ENCODE data around the gene OR2T3. TPM values are rescaled to one million over a fixed set of nuclear protein-coding genes. Genes with fewer than 3 reads are reported as not detected.
"Not testable (repeated sequence)": the region's sequence is repeated elsewhere in the genome, so short reads cannot be mapped to it uniquely, and the experiment has no call there.

OR2T3 gene, protein sequence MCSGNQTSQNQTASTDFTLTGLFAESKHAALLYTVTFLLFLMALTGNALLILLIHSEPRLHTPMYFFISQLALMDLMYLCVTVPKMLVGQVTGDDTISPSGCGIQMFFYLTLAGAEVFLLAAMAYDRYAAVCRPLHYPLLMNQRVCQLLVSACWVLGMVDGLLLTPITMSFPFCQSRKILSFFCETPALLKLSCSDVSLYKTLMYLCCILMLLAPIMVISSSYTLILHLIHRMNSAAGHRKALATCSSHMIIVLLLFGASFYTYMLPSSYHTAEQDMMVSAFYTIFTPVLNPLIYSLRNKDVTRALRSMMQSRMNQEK
- not detected in 2 replicates for total RNA-seq (2014; rRNA removed; shearing (Covaris generic))
- polyA plus RNA-seq (2014; cell fraction: nucleus; rRNA removed) = not detected in 2 replicates

DNA sequence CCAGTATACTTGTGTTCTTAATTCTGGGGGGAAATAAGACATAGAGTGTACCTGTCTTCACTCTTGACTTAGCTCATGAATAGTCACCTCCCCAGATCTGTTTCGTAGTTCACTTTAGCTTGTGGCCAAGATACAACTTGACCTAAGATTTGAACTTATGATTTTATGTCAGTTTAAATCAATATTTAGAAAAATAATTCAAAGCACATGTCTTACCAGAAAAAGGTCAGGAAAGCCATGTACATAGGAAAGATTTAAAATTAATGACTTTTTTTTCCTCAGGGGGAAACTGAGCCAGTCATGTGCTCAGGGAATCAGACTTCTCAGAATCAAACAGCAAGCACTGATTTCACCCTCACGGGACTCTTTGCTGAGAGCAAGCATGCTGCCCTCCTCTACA, at the start of gene OR2T3:
Gene OR2T3, plus strand, starts transcription at position 301 of the 400 bp plus-strand sequence. Its CDS starts 0 bp downstream, at position 301.
- DNase-seq (ENCODE audit: extremely low read depth, low read depth) = not testable (repeated sequence)

DNA sequence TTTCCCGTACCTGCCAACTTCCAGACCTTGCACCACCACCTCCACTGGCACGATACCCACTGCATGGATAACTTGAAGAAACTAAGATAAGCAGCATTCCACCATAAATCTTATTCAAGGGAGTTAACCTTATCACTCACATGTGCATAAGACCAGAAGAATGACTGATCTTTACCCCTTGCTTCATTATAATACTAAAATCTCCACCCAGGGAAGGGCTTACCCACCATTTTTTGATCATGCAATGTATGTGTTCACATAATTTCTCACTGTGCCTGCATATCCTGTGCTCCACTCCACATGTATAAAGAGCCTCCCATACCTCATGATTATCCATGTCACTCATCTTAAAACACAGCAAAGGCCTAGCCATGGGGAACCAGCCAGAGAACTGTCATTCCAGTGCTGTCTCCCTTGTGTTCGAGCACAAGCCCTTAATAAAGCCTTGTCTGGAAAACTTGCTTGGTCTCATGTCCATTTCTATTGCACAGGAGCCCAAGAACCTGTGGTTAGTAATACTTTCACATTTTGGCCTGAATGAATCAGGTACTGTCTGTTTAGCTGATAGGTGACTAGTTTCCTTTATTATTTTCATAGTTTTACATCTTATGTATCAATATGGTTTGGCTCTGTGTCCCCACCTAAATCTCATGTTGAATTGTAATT, 45.5 kb upstream of the OR2T3 start:
- DNase-seq (ENCODE audit: extremely low read depth, low read depth) = not testable (repeated sequence)

DNA sequence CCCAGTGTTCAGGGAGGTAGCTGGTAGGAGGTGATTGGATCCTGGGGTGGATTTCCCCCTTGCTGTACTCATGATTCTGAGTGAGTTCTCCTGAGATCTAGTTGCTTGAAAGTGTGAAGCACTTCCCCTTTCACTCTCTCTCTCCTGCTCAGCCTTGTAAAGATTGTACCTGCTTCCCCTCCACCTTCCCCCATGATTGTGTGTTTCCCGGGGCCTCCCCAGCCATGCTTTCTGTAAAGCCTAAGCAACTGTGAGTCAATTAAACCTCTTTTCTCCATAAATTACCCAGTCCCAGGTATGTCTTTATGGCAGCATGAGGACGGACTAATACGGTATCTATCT, 45.0 kb upstream of the OR2T3 start:
- DNase-seq (ENCODE audit: extremely low read depth, low read depth) = not testable (repeated sequence)

DNA sequence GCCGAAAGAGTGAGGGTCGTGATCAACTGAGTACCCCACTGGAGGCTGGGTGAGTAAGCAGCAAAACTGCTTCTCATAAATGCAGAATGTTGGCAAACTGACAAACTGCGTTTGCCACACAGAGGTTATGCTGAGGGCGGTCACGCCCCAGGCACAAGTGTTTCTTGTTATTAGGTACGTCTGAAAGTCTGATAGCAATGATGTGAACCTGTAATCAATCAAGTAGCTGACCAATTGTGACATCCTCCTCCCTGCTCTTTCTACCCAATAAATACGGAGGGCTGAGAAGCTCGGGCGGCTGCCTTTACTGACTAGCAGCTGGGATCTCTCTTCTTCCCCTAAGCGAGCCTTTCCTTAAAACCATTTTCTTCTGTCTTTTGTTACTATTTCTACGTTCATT, 41.5 kb upstream of the OR2T3 start:
- not testable (repeated sequence) for DNase-seq (ENCODE audit: extremely low read depth, low read depth)

DNA sequence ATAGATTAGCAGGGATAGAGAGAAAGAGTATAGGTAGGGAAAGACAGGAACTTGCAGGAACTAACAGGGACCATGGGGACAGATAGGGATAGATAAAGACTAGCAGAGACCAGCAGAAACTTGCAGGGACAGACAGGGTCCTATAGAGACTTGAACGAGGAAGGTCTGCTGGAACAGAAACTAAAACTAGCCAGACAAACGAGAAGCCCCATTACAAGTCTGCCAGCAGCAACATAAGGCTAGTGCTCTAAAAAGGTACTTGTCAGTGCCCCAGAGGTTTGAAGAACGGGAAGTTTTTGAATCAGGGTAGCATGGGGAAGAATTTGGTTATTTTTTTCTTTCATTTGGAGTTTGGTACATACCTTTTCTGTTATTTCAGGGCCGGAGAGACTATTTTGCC, 41.0 kb upstream of the OR2T3 start:
- DNase-seq (ENCODE audit: extremely low read depth, low read depth) = not testable (repeated sequence)

DNA sequence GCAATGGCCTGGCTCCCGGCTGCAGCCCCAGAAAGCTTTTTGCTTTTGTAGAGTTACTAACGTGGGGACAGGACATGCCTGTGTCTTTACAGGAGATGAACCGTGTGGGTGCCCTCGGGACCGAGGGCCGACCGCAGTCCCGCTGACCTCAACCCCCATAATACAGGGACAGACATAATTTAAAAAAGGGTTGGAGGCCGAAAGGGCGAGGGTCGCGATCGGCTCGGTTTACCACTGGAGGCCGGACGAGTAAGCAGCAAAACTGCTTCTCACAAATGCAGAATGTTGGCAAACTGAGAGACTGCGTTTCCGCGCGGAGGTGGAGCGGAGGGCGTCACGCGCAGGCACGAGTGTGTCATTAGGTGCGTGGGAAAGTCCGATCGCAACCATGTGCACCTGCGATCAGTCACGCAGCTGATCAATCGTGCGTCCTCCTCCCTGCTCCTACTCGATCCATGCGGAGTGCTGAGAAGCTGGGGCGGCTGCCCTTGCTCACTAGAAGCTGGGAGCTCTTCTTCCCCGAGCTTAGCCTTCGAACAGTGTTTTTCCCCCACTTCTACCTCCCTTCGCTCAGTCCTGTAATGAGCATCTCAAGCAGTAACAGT, 39.2 kb upstream of the OR2T3 start:
- DNase-seq (ENCODE audit: extremely low read depth, low read depth) = not testable (repeated sequence)

DNA sequence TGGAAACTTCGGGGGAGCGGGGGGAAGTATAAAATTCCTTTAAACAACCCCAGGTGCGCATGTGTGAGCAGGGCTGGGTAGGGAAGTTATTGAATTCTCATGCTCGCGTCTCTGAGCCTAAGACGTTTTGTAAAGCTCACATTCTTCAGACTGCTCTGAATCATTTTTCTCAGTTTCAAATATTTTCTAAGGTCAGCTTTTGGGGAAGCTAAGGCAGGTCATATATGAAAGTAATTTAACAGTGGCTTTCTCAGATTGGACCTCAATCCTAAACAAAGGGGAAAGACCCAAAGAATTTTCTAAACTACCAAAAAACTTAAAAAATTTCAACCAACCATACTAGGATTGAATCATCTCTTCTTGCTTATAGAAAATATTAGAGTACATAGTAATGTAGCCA, 38.2 kb upstream of the OR2T3 start:
- not testable (repeated sequence) for DNase-seq (ENCODE audit: extremely low read depth, low read depth)

DNA sequence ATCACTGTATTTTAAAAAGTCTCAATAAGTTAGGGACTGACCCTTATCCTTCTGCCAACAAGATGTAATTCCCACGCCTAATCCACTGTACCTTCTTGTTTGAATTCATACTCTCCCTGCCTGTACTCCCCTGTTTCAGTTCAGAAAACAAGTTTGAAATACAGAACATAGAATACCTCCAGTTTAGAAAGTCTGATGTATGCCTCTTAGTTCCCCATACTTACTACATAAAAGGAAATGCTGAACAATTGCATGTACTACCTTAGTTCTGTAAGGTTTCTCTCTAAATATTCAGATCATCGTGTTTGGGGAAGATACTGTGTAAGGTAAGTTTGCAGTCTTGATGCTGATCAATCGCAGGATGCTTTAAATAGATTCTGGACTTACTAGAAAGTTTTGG, 36.8 kb upstream of the OR2T3 start:
- DNase-seq (ENCODE audit: extremely low read depth, low read depth) = not testable (repeated sequence)

DNA sequence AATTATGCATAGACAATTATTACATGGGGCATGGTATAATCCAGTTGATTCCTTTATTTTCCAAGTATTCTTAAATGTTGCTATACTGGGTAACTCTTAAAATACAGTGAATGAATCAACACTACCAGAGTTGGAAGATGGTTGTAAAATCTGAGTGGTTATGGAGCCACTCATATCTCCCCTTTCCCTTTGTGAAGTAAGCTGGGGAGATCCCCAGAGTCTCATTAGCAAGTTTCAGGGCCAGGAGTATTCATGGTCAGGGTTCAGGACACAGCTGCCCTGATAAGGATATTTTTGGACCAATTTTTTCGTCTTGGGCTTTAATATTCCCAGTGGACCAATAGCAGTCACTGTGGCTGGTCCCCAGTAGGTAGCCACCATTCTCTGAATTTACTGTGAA, 34.5 kb upstream of the OR2T3 start:
- not testable (repeated sequence) for DNase-seq (ENCODE audit: extremely low read depth, low read depth)

DNA sequence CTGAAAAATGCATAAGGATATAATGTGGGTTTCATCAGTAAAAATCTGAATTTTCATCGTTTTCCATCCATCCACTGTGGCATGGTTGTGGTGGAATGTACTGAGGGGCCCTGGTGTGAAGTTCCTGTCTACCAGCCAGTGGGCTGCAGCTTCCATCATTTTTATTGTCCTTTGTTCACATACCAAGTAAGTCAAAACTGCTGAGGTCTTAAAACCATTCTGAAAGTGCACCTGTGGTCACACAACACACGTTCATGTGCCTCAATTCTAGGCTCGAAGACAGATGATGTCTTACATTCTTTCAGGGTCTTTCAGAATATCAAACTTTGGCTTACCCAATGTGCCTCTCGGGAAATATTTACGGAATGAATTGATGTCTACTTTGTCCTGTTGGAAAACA, 33.9 kb upstream of the OR2T3 start:
- DNase-seq (ENCODE audit: extremely low read depth, low read depth) = not testable (repeated sequence)

DNA sequence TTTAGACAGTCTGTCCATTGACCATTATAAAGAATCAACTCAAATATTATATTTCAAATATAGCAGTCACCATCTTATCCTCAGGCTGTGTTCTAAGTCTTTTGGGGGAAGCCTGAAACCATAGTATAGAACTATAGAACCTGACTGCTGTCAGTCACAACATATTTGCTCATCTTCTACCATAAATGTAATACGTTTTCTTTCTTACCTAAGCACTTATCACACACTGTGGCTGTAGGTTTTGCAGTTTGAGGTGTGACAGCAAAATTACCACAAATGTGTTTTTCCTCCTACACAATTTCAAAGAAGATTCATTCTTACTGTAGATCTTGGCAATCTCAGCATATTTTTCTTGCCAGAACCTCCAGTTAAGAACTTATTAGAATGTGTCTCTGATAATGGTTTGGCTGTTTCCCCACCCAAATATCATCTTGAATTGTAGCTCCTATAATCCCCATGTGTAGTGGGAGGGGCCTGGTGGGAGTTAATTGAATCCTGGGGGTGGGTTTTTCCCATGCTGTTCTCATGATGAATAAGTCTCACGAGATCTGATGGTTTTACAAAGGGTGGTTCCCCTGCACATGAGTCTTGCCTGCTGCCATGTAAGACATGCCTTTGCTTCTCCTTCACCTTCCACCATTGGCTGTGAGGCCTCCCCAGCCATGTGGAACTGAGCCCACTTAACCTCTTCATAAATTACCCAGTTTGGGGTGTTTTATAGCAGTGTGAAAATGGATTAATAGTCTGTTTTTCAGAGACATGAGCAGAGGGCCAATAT, 30.5 kb upstream of the OR2T3 start:
- not testable (repeated sequence) for DNase-seq (ENCODE audit: extremely low read depth, low read depth)

DNA sequence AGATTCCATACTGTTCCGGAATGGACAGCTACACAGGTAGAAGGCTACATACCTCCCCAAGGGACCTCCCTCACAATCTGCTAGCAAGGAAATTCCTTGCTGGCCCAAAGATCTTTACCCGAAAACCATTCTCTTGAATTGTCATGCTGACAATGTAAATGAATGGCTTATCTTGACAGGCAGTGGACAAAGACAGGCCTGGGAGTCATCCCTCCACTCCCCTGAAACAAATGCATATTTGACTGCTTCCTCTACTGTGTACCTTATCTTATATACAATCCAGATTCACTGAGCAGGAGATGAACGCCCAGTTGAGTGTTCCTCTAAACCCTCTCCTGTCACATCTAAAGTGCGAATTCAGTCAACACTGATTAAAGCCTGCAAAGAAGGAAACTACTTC, 28.5 kb upstream of the OR2T3 start:
- not testable (repeated sequence) for DNase-seq (ENCODE audit: extremely low read depth, low read depth)

DNA sequence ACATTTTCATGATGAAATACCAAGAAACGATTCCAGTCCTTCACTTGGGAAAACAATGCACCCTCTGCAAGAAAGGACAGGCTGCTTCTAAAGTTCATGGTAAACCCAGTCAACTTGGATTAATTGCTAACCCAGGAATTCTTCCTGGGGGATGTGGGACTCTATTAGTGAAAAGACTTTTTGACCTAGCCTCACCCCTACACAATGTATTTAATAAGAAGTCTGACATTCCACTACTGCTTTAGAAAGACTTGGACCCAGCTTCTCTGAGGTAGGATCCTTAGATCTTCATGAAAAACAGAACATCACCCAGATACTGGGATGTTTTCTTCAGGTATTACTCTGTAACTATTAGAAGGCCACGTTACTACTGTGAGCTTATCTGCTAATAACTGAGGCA, 27.8 kb upstream of the OR2T3 start, which contains the start of gene OR2T2:
Gene OR2T2, plus strand, starts transcription at position 239 of the 400 bp plus-strand sequence. CDS start 7,161 bp downstream, outside the sequence.
- not testable (repeated sequence) for DNase-seq (ENCODE audit: extremely low read depth, low read depth)

DNA sequence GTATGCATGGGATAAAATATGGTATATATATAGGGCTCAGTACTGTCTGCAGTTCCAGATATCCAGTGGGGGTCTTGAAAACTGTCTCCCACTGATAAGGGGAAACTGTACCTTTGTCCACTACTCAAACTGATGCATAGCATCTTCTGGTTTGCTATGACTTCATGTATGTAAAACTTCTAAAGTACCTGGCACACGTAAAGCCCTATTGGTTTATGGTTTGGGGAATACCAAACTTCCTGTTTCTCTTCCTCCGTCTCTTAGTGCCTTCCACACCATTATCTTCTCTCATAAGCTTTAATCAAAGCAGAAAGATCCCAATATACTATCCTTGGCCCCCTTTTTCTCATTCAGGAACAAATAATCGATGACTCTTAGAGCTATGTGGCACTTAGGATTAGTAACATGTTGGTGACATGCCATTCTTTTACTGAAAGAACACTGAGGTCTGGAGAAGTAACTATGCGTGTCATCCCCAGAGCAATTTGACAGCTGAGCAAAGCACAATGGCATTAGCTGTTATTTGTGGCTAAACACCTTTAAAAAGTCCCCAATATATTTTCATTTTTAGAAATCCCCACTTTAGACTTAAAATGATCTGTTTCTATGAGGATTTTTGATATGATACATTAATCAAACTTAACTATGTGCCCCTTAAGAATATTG, 24.6 kb upstream of the OR2T3 start:
- DNase-seq (ENCODE audit: extremely low read depth, low read depth) = not testable (repeated sequence)

DNA sequence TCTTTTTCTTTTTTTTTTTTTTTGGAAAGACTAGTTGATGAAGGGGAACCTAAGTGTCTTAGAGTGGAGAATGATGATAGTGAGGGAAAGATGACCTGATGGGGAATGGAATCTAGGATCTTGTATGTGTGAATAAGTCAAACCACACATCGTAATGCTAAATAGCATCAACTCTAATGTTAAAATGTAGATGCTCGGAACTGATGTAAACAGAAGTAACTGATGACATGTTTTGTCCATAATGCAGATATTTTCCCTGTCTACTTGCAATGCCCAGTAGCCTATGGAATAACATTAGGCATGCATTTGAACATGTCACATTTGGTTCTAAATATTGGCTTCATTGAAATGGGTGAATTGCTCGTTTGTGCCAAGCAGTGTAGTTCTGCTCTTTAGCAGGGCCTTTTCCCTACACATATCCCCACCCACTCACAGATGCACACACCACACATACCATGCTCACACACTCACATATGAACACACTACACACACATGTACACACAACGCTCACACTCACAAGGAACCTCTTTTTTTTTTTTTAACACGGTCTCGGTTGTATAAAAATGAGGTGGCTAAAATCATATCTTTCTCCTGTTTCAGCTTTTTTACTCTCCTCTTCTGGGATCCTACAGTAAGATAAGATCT, 23.2 kb upstream of the OR2T3 start:
- DNase-seq (ENCODE audit: extremely low read depth, low read depth) = not testable (repeated sequence)

DNA sequence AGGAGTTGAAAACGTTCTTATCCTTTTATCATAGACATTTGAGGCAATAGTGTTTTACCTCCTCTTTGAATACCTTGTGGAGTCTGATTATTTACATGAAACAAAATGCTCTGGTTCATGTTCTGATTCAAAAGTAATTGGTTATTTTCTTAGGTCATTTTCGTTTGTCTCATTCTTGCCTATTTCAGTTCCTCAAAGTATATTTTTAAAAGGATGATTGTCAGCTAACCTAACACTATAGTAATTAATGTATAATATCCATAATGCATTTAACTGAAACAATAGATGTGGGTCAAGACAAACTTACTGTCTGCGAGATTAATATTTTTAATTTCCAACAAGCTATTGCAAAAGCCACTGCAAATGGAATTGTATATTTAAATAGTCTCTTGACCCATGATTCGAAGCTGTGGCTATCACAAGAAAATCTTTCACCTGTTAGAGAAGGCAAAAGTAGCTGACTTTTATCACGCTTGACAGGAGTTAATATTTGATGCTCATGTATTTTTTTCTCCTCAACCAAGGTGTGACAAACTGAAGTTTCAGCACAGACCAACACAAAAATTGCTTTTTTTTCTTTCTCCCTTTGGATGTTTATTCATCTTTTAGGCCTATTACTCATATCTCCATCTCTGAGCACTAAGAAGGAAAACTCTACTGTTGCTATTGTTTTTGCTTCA, 22.5 kb upstream of the OR2T3 start:
- not testable (repeated sequence) for DNase-seq (ENCODE audit: extremely low read depth, low read depth)

DNA sequence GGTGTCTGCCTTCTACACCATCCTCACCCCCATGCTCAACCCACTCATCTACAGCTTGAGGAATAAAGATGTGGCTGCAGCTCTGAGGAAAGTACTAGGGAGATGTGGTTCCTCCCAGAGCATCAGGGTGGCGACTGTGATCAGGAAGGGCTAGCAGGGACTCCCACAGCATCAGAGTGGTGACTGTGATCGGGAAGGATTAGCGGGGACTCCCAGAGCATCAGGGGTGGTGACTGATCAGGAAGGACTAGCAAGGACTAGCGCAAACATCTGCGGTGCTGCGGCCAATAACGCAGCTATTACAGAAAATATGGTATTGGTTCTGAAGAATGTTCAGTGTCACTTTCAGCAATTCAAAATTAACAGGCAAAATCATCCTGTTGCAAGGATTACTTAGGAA, 19.5 kb upstream of the OR2T3 start:
- not testable (repeated sequence) for DNase-seq (ENCODE audit: extremely low read depth, low read depth)

DNA sequence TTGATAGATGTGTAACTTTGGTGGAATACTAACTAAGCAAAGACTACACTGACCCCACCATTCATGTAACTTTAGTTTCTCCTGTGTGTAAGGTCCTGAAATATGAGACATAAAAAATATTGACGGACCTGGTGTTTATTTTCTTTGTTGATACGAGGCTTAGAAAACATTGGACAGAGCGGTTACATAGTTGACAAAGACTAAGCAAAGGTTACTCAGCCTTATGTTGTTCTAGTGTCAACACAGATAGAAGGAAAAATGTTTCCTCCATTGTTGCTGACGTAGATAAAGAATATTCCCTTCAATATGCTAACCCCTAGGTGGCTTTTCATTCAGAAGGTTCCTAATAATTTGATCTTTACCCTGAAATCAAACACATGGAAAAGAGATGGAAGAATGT, 18.1 kb upstream of the OR2T3 start:
- DNase-seq (ENCODE audit: extremely low read depth, low read depth) = not testable (repeated sequence)

DNA sequence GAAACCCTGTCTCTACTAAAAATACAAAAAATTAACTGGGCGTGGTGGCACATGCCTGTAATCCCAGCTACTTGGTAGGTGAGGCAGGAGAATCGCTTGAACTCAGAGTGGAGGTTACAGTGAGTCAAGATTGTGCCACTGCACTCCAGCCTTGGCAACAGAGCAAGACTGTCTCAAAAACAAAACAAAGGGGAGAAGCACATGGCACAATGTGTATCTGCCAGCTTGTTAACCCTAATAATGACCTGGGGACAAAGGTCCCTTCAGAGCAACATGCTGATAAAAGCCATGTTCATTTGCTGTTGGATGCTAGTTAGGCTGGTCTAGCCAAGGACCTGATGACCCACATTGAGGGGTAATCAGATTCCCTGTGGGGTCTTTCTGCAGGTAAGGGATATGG, 16.5 kb upstream of the OR2T3 start:
- not testable (repeated sequence) for DNase-seq (ENCODE audit: extremely low read depth, low read depth)
